Measurements from ENCODE around the gene SMARCC1.
"Not testable (repeated sequence)": the region's sequence is repeated elsewhere in the genome, so short reads cannot be mapped to it uniquely, and the experiment has no call there.

SMARCC1 gene

DNA sequence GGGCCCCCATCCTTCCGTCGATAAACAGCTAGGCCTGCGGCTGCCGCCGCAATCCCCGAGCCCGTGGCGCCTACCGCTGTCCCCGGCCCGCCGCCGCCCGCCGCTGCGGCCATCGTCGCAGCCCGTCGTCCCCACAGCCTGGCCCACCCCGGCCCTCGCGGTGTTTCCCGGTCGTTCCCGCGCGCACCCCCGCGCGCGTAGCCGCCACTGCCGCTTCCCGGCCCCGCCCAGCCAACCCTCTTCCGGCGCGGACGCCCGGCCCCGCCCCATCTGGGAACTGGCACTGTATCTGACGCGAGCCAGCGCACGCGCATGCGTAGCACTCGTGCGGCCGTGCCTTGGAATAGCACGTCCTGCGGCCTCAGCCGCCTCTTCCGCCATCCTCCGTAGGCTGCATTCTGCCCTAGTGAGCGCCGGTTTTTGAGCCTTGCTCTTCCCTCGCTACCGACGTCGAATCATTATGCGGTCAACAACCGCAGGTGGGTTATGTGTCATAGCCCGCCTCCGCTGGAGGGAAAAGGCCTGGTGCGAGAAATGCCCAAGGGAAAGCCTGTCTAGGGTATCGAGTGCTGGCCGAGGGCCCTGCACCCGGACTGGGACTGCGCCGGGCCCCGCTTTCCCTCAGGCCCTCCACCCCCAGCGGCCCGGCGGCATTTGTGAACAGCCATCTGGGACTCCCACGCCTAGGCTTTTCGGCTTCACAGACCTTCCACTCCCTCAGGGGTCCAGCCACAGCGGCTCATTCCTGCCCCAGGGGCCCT is at the start of gene SMARCC1:
SMARCC1 (minus strand) TSS at position 209 of the 761 bp plus-strand sequence; CDS start at position 113, 96 bp downstream.
- DNase-seq: peak; percentile 83

DNA sequence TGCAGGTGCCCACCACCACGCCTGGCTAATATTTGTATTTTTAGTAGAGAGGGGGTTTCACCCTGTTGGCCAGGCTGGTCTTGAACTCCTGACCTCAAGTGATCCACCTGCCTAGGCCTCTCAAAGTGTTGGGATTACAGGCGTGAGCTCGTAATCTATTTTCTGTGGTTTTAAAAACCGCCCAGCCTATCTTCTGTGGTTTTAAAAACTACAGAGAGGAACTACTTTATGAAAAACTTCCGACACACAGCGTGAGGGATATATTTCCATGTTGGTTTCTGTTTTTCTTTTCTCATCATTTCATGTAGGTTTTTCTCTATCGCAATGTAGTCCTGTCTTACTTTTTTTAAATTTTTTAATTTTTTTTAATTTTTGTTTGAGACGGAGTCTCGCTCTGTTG is 47.8 kb upstream of the SMARCC1 start:
- DNase-seq: not testable (repeated sequence)

GRCh38 chr3:47825590-47825989 is 43.9 kb upstream of the SMARCC1 start:
- DNase-seq: no peak

GRCh38 chr3:47824541-47825473 is 43.1 kb upstream of the SMARCC1 start:
- no peak for DNase-seq

GRCh38 chr3:47817609-47818008 is 35.9 kb upstream of the SMARCC1 start:
- DNase-seq: no peak

GRCh38 chr3:47813551-47814177 is 32.0 kb upstream of the SMARCC1 start:
- DNase-seq: no peak

DNA sequence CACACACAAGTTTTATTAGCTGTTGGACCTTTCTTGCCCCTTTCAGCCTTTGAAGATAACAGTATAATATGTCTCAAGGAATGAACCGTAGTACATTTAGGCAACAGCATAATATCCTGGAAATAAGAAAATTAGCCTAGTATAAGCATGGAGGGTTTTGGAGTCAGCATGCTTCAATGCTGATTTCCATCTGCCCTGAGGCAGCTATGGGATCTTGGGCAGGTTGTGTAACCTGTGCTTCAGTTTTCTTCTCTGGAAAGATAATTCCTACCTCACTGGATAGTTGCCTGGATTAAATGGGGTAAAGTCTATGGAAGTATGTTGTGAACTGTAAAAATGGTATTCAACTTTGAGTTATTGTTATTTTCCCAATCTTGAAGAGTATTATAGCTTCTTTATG is 22.9 kb upstream of the SMARCC1 start:
- DNase-seq: no peak

- DNase-seq: no peak
Observed at GRCh38 chr3:47803480-47804025, 21.9 kb upstream of the SMARCC1 start.

GRCh38 chr3:47802734-47803479 is 21.2 kb upstream of the SMARCC1 start, which contains the start of gene DHX30:
TSS of gene DHX30 (plus strand) at chr3:47803138. CDS start at chr3:47810684, 7,546 bp downstream.
- peak; percentile 23 for DNase-seq

DNA sequence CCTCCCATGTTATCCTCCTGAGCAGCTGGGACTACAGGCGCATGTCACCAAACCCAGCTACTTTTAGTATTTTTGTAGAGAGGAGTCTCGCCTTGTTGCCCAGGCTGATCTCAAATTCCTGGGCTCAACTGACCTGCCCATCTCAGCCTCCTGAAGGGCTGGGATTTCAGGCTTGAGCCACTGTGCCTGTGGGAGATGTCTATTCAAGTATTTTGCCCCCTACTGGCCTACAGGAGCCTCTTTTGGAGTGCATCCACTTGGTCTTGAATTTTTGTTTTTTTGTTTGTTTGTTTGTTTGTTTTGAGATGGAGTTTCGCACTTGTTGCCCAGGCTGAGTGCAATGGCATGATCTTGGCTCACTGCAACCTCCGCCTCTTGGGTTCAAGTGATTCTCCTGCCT is 18.0 kb upstream of the SMARCC1 start:
- no peak for DNase-seq

DNA sequence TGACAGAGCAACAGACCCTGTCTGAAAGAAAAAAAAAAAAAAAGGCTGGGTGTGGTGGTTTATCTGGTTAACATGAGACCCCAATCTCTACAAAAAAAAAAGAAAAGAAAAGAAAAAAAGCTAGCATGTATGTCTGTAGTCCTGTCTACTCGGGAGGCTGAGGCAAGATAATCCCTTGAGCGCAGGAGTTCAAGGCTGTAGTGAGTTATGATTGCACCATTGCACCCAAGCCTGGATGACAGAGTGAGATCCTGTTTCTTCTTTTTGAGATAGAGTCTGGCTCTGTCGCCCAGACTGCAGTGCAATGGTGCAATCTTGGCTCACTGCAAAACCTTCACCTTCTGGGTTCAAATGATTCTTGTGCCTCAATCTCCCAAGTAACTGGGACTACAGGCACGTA is 12.9 kb upstream of the SMARCC1 start:
- no peak for DNase-seq

DNA sequence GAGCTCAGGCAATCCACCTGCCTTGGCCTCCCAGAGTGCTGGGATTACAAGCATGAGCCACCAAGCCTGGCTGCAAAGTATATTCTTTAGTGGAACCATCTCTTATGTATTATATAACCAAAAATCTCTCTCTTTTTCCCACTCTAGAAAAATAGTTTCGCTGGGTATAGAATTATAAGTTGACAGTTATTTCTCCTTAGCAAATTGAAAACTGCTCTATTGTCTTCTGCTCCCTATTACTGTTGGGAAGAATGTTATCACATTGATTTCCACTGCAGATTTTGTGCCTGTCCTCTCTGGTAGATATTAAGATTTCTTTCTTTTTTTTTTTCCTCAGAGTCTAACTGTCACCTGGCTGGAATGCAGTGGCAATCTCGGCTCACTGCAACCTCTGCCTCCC is 11.0 kb upstream of the SMARCC1 start:
- DNase-seq: no peak

DNA sequence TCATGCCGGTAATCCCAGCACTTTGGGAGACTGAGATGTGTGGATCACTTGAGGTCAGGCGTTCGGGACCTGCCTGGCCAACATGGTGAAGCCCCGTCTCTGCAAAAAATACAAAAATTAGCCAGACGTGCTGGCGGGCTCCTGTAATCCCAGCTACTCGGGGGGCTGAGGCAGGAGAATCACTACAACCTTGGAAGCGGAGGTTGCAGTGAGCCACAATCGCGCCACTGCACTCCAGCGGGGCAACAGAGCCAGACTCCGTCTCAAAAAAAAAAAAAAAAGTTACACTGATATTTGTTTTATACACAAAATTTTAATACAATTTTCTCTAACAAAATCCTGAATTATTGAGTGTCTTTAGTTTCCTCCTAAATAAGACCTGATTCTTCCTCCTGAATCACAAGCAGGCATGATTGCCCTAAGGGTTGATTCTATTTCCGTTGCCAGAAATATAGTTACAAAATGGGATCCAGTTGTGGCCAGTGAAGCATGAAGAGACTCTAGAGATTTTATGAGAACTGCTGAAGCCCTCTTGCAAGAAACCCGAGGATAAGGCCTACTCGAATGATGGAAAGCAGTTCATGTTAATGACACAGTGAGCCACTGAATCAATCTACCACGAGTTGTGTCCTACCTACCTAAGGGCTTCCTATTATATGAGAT is 9.6 kb upstream of the SMARCC1 start:
- DNase-seq: no peak

DNA sequence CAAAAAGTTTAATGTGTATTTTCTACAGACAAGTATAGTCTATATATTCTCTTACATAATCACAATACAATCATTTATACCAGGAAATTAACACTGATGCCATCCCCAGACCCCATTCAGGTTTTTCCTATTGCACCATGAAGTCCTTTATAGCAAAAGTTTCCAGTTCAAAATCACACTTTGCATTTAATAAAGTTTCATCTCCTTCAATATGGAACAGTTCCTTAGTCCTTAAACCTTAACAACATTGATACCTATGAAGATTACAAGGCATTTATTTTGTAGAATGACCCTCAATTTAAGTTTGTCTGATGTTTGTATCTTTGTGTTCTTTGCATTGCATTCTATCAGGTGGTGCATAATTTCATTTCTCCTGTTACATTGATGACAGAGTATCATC is 2.0 kb upstream of the SMARCC1 start:
- no peak for DNase-seq

DNA sequence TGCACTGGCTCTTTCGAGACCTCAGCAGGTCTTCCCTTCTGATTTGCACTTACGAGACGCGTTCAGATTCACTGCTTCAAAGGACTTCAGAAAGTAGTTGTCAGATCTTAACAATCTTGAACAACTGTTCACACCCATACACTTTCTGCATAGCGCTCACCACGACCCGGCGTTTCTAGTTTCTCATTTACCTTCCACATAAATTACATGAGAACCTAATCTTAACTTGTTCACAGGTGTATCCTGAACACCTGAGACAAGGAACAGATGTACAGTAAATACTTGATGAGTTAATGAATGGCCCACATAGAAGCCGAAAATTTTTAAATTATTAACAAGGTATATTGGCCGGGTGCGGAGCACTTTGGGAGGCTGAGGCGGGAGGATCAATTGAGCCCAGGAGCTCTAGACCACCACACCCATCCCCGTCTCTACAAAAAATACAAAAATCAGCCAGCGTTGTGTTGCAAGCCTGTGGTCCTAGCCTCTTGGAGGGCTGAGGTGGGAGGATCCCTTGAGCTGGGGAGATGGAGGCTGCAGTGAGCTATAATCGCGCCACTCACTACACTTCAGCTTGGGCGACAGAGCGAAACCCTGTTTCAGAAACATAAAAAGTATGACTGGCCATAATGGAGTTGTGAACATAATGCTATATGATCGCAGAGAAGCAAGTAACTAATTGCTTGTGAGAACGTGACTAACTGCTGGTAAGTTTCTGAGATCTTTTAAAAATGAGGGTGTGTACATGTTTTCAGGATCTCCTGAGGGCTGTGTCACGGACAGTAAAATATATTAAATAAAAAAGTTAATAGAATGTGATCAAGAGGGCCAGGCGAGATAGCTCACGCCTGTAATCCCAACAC is 984 bp upstream of the SMARCC1 start:
- no peak for DNase-seq

- DNase-seq: no peak
Observed at GRCh38 chr3:47780741-47781684, 680 bp downstream of the SMARCC1 start.

GRCh38 chr3:47778746-47779145 is 2.9 kb downstream of the SMARCC1 start:
- DNase-seq: no peak

- DNase-seq: no peak
Observed at GRCh38 chr3:47772788-47773187, 8.9 kb downstream of the SMARCC1 start.

GRCh38 chr3:47772047-47772446 is 9.6 kb downstream of the SMARCC1 start:
- no peak for DNase-seq

GRCh38 chr3:47766186-47766585 is 15.5 kb downstream of the SMARCC1 start:
- no peak for DNase-seq
